Left ventricle myocardium inferior (tissue), 1 donor: ENCODE results near the gene NUF2. TPM values are rescaled to one million over a fixed set of nuclear protein-coding genes. Genes with fewer than 3 reads are reported as not detected.

Source experiments
- DNase-seq: peaks from one replicate; pipeline ENCODE4 v3.0.0-alpha.2; 2020
- H3K27ac ChIP-seq: fragments of 200-600 bp; replicated peaks from 2 replicates; pipeline ENCODE4 v1.8.0; 2021
- H3K27me3 ChIP-seq: fragments of 200-600 bp; 2 replicates; pipeline ENCODE4 v1.8.0; 2021; ENCODE audit warnings: low read depth
- H3K36me3 ChIP-seq: fragments of 200-600 bp; 2 replicates; pipeline ENCODE4 v1.8.0; 2021
- H3K4me1 ChIP-seq: fragments of 200-600 bp; 2 replicates; pipeline ENCODE4 v1.8.0; 2021
- H3K4me3 ChIP-seq: fragments of 200-600 bp; 2 replicates; pipeline ENCODE4 v1.8.0; 2021; ENCODE audit warnings: mild to moderate bottlenecking, moderate library complexity
- H3K9me3 ChIP-seq: fragments of 200-600 bp; replicated peaks from 2 replicates; pipeline ENCODE4 v1.8.0; 2021
- CTCF ChIP-seq: fragments of 200-600 bp; IDR thresholded peaks from 2 replicates; pipeline ENCODE4 v1.8.0; 2021; ENCODE audit warnings: antibody characterized with exemption, mild to moderate bottlenecking, borderline replicate concordance
- intact Hi-C: fragments of 100-400 bp; cut with micrococcal nuclease; formaldehyde crosslinking; loops from one replicate; pipeline ENCODE4 v1.11.0; 2022
- total RNA-seq: library from RNA; stranded (reverse); fragmentation: NEBNext Ultra II Directional; extraction: Animal tissue kit (Norgen Biotek cat#: 25700); gene quantifications from one replicate; pipeline ENCODE4 v1.2.1, GENCODE V29; 2021
- donor health status: DM: no; HTN: yes; CAD: no; lungs with severe emphysema.

The NUF2 gene
- total RNA-seq, 1 donor from 2014 or later, result 1.0 TPM

- peaks cover 10% of the 10 kb centered on the region for H3K4me1 ChIP-seq
- DNase-seq, result no peak
- no peaks in the 10 kb centered on the region for H3K27me3 ChIP-seq
- H3K4me3 ChIP-seq, result no peak overlapping the region
- intact Hi-C loops, result no loop called here
- no peaks in the 10 kb centered on the region for H3K9me3 ChIP-seq
- peaks cover 5% of the 10 kb centered on the region for H3K36me3 ChIP-seq
- TF ChIP-seq CTCF, result no peak
- H3K27ac ChIP-seq, result no peak overlapping the region
These were observed 23.4 kb upstream of the NUF2 start for GRCh38 chr1:163298365-163298764.

GRCh38 chr1:163300568-163300967, 21.2 kb upstream of the NUF2 start:
- TF ChIP-seq CTCF, result no peak
- H3K27me3 ChIP-seq, result no peaks in the 10 kb centered on the region
- no peaks in the 10 kb centered on the region for H3K9me3 ChIP-seq
- no peak for DNase-seq
- no peak overlapping the region for H3K4me3 ChIP-seq
- peak overlapping the region; percentile 58 for H3K27ac ChIP-seq
- H3K36me3 ChIP-seq, result peaks cover 17% of the 10 kb centered on the region
- H3K4me1 ChIP-seq, result peaks cover 10% of the 10 kb centered on the region
- intact Hi-C loops, result no loop called here

GRCh38 chr1:163303561-163303960, 18.2 kb upstream of the NUF2 start:
- DNase-seq, result no peak
- Histone ChIP-seq H3K9me3 (no peaks in the 10 kb centered on the region), H3K27ac (no peak overlapping the region), H3K4me3 (no peak overlapping the region), H3K4me1 (peaks cover 10% of the 10 kb centered on the region), H3K27me3 (no peaks in the 10 kb centered on the region), H3K36me3 (peaks cover 17% of the 10 kb centered on the region)
- no peak for TF ChIP-seq CTCF
- intact Hi-C loops, result no loop called here

GRCh38 chr1:163305441-163305840, 16.3 kb upstream of the NUF2 start:
- intact Hi-C loops, result no loop called here
- Histone ChIP-seq H3K4me3 (no peak overlapping the region), H3K36me3 (peaks cover 12% of the 10 kb centered on the region), H3K27me3 (no peaks in the 10 kb centered on the region), H3K27ac (no peak overlapping the region), H3K4me1 (peaks cover 5% of the 10 kb centered on the region), H3K9me3 (no peaks in the 10 kb centered on the region)
- no peak for DNase-seq
- TF ChIP-seq CTCF, result no peak

GRCh38 chr1:163307479-163308171, 14.1 kb upstream of the NUF2 start:
- no peak for TF ChIP-seq CTCF
- no peak overlapping the region for H3K27ac ChIP-seq
- intact Hi-C loops, result no loop called here
- no peak overlapping the region for H3K4me3 ChIP-seq
- H3K36me3 ChIP-seq, result peaks cover 12% of the 10 kb centered on the region
- no peak for DNase-seq
- H3K4me1 ChIP-seq, result no peaks in the 10 kb centered on the region
- no peaks in the 10 kb centered on the region for H3K9me3 ChIP-seq
- no peaks in the 10 kb centered on the region for H3K27me3 ChIP-seq
